Right lobe of liver (tissue), 4 donors: ENCODE data around the gene EDEM3.

Experiments
- CTCF ChIP-seq, 4 donors: fragments of 200-600 bp in 3 of 4; fragments of 450-650 bp in 1 of 4; IDR thresholded peaks; one replicate each; pipeline versions ENCODE4 v1.5.1 to v1.8.0; 2016 to 2022; ENCODE audit warnings: antibody characterized with exemption in 4 of 4, mild to moderate bottlenecking in 2 of 4
- POLR2A ChIP-seq: fragments of 450-650 bp; IDR thresholded peaks from one replicate; pipeline ENCODE4 v1.6.1; 2017; ENCODE audit warnings: antibody characterized with exemption, mild to moderate bottlenecking
- donor health status: DM: no; HTN: no; CAD: no.
- donor health status: DM: no; HTN: no; CAD: no.
- donor health status: DM: no; HTN: yes; CAD: no.

GRCh38 chr1:184771190-184771691 lies 16.6 kb upstream of the EDEM3 start:
- TF ChIP-seq CTCF (IDR thresholded peaks at IDR 0.05), result no peak
- TF ChIP-seq POLR2A, result no peak
